SK-N-DZ (cell line): ENCODE measurements around the gene RNF43. TPM values are rescaled to one million over a fixed set of nuclear protein-coding genes. Genes with fewer than 3 reads are reported as not detected.

Experiments
- DNase-seq: peaks from one replicate; pipeline ENCODE4 v3.0.0-alpha.2; 2015; ENCODE audit warnings: low spot score
- polyA plus RNA-seq, 2 experiments: library from polyadenylated mRNA; depleted of rRNA; stranded (reverse); fragments of >200 nt; gene quantifications; 2 replicates each; pipeline ENCODE4 v1.2.3, GENCODE V29; 2014

RNF43 gene
- polyA plus RNA-seq (2014; cell fraction: cytosol; rRNA removed): not detected in 2 replicates
- 0.20 TPM in 1 of 2 replicates, not detected in the other for polyA plus RNA-seq (2014; cell fraction: nucleus; rRNA removed)

DNA sequence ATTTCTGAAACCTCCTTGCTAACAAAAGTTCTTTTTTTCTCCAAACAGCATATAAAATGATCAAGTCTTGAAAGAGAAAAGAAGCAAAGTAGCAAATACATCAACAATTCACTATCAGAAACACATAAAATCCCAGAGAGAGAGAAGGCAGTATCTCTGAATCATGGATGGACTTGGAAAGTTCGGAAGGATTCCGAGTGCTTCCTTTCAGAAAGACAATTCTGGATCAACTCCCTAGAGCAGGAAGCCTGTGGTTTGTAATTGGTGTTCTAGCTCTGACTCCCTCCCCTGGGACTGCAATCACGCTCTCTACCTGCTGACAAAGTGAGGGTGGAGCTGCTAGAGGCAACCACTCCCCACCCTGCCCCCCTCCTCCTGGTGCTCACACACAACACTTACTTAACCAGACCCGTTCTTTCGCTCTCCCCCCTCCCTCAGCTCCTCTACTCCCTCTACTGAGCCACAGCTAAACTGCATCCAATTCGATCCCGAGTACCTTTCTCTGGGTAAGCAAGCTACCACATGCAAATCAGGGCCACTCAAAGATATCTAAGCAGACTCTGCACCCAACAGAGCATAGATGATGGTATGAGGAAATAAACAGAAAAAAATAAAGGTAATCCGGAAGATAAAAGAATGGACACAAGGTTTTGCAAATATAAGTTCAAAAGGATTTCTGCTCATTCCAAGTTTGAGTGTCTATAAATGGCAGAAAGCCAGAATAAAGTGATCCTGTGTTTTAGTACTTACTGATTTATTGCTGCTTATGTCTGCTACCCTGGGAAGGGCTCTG, at the start of gene RNF43:
Gene RNF43 (minus strand): TSS at position 235 of the 793 bp plus-strand sequence. CDS start 1,957 bp downstream, outside the sequence.
- DNase-seq: peak; percentile 82

DNA sequence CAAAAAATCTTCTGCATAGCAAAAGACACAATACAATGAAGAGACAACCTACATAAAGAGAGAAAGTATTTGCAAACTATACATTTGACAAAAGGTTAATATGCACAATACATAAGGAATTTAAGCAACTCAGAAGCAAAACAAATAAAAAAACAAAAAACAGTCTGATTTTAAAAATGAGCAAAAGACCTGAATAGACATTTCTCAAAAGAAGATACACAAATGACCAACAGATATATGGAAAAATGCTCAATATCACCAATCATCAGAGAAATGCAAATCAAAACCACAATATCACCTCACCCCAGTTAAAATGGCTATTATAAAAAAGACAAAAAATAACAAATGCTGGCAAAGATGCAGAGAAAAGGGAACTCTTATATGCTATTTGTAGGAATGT, 38.2 kb upstream of the RNF43 start:
- DNase-seq: no peak

DNA sequence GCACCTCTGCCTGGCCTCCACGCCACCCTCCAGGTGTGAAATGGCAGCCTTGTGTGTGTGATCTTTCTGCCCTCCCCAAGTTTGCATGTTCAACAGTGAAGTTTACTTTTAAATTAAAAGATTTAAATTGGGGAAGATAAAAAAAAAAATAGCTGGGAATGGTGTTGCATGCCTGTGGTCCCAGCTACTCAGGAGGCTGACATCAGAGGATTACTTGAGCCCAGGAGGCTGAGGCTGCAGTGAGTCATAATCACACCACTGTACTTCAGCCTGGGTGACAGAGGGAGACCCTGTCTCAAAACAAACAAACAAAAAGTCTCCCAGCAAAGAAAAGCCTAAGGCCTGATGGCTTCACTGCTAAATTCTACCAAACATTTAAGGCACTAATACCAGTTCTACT, 35.4 kb upstream of the RNF43 start:
- DNase-seq: no peak

DNA sequence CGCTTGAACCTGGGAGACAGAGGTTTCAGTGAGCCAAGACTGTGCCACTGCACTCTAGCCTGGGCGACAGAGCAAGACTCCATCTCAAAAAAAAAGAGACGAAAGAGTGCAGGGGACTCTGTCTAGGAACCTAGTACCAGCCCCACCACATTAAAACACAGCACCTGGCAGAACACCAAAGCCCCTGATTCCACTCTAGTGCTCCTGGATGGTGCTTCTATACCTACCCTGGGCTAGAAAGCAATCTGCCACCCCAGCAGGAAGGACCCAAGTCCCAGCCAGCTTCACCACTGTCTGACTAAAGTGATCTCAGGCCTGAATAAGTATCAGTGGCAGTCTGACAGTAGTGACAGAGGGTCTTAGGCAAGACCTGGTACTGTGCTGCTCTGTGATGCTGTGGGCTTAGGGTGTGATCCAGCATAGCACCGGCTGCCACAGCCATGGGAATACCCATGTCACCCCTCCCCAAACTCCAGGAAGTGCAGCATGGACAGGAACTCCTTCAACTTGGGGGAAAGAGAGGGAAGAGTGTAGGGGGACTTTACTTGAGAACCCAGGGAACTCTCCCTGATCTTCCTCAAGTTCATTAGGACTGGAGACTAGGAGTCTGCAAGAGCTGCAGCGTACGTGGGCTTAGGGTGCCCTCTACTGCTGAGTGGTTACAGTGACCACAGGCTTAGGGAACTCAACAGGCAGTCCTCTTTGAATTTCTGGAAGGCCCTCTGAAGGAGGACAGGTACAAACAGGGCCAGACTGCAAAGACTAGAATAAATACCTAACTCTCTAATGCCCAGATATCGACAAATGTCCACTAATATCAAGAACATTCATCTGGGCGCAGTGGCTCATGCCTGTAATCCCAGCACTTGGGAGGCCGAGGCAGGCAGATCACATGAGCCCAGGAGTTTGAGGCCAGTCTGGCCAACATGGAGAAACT, 30.0 kb upstream of the RNF43 start:
- peak; percentile 86 for DNase-seq

DNA sequence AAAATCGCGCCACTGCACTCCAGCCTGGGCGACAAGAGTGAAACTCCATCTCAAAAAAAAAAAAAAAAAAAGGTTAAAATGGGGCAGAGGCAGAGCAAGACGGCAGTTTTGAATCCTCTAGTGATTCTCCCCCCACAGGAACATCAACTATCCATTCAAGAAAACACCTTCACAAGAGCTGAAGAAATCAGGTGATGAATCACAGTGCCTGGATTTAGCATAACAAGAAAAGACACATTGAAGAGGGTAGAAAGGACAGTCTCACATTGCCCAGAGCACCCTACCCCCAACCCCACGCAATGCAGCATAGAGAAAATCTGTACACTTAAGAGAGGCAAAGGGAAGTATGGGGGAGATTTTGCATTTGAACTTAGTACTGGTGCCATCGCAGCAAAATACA, 28.8 kb upstream of the RNF43 start:
- no peak for DNase-seq

DNA sequence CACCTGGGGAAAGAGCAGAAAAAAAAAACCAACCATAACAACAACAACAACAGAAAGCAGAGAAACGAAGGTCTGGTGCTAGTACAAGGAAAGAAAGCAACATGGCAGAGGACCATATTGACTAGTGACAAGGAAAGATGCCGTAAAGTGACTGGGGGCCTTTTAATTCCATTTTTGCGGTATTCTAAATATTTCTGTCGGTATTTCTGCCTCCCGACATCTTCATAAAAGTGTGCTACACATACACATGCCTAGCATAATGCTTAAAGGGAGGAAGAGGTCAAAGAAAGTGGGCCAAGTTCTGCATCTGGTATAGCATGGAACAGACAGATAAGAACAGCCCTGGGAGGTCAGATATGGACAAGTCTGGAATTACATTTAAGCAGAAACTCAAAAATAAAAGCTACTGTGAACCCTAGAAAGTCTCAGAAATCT, 19.5 kb upstream of the RNF43 start:
- DNase-seq: no peak

DNA sequence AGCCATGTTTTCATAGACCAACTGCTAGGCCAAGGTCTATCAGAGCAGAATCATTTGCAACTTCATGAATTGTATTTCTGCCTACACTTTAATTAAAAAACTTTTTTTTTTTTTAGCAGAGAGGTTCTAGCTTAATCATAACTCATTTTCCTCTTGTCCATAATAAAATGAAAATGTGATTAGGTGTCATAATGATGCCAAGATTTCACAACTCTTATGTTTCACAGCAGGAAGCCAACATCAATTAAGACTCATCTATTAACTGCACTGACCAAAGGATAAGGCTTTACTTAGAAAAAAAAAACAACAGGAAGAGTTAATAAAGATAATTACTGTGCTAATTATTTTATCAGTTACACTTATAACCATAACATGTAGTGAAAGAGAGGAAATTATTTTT, 18.9 kb upstream of the RNF43 start:
- no peak for DNase-seq

DNA sequence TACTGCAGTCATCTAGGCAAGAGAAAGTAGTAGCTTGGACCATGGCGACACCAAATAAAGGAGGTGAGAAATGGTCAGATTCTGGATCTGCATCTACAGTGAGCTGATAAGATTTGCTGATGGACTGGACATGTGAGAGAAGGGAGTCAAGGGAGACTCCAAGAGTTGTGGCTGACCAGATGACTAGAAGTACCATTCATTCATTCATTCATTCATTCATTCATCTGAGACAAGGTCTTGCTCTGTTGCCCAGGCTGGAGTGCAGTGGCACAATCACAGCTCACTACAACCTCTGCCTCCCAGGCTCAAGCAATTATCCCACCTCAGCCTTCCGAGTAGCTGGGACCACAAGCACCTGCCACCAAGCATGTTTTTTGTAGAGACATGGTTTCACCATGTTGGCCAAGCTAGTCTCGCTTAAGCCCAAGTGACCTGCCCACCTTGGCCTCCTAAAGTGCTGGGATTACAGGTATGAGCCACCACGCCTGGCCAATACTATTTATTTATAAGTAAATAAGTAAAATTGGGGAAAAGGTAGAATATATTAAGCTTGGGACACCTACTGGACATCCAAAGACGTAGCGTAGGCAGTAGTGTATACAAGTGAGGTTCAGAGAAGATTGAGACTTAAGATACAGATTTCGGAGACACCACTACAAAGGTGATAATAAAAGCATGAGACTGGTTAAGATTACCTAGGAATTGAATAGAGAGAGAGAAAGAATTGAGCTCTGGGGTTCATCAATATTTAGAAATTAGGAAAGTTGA, 15.7 kb upstream of the RNF43 start:
- no peak for DNase-seq

DNA sequence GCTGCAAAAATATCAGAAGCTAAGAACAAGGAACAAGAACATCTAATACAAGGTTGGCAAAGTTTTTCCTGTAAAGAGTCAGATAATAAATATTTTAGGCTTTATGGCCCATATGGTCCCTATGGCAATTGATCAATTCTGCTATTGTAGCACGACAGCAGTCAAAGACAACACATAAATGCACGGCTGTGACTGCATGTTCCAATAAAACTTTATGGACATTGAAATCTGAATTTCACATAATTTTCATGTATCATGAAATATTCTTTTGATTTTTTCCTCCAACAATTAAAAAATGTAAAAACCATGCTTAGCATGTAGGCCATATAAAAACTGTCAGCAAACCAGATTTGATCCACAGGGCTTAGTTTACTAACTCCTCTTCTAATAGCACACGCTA, 10.5 kb upstream of the RNF43 start:
- DNase-seq: no peak

DNA sequence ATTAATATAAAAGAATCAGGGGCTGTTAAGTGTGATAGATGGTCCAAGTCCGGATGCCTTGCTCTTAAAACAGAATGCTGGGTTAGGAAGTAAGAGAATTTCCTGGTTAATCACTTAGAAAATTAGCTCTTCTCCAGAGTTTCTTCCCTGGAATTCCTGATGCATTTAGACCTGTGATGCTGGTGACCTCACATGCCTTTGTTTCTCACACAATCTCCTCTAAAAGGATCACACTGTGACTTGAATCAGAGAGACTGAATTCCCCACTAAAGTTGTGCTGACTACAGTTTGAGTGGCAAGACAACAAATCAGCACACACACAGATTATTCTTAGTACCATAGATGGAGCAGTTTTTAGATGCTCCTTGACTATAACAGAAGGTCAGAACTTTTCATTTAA, 4.4 kb upstream of the RNF43 start:
- no peak for DNase-seq

DNA sequence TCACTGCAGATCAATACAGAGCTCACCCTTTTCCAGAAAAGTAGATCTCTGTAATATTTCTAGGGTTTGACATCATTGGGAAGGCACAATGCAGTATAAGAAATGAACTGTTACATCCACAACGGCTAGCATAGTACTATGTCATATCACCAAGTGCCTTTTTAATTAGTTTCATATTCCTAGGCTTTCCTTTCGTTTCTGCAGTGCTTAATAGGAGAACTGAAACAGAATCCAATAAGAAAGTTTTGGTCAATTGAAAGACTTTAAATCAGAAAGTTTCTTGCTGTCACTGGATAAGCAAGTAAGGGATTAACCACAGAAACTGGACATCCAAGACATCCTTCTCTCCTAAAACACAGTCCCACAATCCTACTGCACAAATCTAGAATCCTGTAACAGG, 3.5 kb upstream of the RNF43 start:
- no peak for DNase-seq

DNA sequence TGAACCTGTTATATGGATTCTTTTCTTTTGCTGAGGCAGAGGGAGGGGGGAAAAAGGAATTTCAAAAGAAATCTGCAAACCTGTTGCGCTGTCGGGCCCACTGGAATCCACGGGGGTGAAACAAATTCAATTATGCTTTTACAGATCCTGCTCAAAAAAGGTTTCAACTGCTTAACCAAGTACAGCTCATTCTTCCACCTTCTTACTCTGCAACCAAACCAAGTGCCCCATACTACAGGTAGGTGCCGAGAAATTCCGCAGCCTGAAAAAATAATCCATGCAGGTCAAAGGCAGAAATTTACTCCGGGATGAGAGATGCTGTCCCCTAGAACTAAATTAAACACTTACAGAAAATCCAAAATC, 416 bp downstream of the RNF43 start:
- no peak for DNase-seq

DNA sequence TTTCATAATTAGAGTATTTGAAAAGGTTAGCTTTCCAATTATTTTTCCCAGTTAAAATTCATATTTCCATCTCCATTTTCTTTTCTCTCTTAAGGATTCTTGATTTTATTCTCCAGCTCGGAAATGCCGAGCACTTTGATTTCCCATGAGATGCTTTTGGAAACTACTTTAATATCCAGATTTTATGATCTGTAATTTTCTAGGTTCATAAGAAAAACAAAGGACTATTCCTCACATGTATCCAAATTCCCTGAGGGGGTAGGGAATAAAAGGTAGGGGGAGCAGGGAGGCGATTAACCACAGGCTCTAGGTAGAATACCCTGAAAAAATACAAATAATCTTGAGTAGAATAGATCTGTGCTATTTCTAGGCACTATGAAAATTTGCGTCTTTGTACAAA, 938 bp downstream of the RNF43 start:
- no peak for DNase-seq

DNA sequence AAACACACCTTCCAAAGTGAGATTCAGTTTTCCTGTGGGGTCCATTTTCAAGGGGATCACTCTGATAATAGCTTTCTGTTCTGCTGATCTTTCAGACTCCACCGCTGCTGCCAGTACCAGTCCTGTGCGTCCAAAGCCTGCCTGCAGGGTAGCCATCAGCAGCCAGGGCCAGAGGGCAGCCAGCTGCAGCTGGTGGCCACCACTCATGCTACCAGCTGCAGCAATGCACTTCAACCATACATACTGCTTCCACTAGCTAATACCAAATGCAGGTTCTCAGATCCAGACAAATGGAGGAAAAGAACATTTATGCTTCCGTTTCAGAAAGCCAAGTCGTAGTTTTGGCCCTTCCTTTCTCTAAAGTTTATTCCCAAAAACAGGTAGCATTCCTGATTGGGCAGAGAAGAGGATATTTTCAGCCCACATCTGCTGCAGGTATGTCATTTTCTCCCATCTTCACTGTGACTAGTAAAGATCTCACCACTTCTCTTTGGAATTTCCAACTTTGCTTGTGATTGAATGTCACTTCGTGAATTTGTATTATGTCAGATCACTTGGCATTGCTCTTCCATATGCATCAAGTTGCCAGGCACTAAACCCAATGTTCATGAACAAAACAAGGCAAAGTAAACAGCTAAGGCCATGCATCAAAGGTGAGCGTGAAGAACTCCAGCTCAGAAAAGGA, 1.8 kb downstream of the RNF43 start:
- DNase-seq: no peak

DNA sequence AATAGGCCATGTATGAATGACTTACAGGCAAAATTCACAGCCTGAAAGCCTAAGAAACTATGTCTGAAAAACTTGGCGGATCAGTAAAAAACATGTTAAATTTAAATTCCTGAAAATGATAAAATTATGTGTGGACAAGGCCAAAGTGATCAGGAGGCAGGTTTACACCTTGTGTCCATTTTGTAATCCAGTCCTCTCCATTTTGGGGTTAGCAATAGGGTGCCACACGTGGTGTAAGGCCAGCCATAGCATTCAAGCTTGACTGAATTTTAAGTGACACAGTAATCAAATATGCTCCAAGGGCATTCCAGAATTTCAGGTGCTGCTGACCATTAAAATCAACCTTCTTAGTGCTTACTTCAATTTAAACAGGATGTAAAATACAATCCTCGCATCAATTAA, 2.7 kb downstream of the RNF43 start:
- no peak for DNase-seq

DNA sequence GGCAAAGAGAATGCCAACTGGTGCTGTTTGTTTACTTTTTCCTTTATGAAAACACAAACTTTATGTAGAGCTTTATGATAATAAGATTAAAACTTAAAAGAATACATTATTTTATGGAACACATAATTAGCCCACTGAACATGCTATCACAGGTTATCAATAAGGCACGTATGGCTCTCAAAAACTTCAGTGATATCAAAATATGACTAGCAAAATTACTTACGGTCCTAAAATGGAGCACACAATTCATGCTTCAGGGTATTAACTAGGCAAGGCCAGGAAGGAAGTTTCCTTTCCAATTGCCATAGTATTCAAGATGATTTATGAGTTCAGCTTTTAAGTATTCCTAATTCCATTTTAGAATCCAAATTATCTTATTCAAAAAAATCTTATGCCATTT, 3.6 kb downstream of the RNF43 start:
- DNase-seq: no peak

DNA sequence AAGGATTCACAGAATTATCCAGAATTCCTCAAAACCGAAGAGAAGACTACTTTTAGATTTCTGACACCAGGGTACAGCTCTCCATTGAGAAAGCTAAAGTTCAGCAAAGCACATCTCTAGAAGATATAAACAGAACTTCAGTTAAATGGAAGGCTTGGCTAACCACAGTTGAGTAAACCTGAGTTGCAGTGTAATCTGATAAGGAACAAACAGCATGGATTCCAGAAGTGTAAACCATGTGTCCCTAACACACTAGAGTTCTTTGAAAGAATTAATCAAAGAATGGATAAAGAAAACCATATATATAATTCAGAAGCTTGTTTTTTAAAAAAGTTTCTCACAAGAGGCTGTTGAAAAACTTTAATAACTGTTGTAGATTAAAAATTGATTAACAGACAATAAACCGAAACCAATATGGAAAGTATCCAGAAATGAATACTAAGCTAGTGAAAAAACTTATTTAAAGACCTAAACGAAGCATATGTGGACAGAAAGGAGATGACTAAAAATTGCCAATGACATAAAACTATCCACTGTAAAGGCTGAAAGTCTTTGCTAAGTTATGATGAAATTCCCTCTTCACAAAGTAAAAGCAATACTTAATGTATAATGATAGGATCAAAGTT, 4.3 kb downstream of the RNF43 start:
- no peak for DNase-seq

DNA sequence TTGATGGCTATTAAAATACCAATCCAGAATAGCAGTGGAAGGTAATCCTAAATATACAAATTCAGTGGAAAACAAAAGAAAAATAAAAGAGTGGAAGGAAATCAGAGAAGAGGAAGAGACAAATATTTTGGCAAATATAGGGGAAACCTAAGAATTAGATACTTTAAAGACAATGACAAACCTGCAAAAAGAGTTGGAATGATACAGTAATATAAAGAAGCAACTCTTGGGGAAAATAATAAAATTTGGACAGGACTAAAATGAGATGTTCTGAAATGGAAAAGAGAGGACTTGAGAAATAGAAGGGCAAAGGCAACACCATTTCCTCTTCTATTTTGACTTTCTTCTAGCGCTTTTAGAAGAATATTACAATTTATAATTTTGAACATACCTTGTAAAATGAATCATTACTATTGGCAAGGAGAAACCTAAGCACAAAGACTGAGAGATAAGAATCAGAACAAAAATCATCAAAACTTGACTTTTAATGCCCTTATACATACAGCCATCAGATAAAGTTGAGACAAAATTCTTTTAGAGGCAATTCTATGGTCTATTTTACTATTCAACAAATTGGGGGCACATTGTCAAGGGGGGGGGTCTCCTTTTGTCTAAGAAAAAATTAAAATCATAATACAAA, 5.2 kb downstream of the RNF43 start:
- DNase-seq: no peak

DNA sequence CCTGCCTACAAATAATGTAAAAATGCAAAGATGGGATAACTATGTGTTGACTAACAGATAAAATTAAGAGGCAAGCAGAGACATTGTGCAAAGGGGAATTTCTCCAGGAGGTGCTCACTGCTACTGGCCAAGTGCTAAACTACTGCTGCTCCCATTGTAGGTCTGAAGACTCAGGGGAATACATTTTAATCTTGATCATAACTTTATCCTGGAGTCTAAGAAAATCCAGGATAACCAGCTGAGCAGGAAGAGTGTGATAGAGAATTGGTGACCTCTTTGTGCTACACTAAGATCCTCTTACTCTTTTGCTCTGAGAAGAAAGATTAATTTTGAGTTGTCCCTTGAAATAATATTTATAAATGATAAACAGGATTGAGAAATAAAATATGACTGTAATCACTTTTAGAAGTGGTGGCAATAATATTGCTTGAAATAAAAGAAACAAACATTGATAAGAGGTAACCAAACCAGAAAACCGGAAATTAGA, 5.9 kb downstream of the RNF43 start:
- DNase-seq: no peak
